CD1c-positive myeloid dendritic cell (primary cell): ENCODE data around the gene RAD51D.
"Not testable (repeated sequence)": the region's sequence is repeated elsewhere in the genome, so short reads cannot be mapped to it uniquely, and the experiment has no call there.

Source experiments
- DNase-seq: peaks from one replicate; pipeline ENCODE4 v3.0.0-alpha.2; 2016; ENCODE audit errors: extremely low spot score

RAD51D gene

GRCh38 chr17:35119370-35120165 is at the start of gene RAD51D:
TSS of gene RAD51D (minus strand) at chr17:35119860. CDS start at chr17:35119613, 247 bp downstream.
- DNase-seq, result peak; percentile 87

- DNase-seq, result no peak
Measured at GRCh38 chr17:35167666-35168065, 48.0 kb upstream of the RAD51D start.

- no peak for DNase-seq
Measured at GRCh38 chr17:35167046-35167445, 47.4 kb upstream of the RAD51D start.

- DNase-seq, result no peak
Measured at GRCh38 chr17:35166526-35166925, 46.9 kb upstream of the RAD51D start.

- no peak for DNase-seq
Measured at GRCh38 chr17:35164716-35165115, 45.1 kb upstream of the RAD51D start.

- no peak for DNase-seq
Measured at GRCh38 chr17:35163886-35164285, 44.2 kb upstream of the RAD51D start.

- no peak for DNase-seq
Measured at GRCh38 chr17:35162755-35163154, 43.1 kb upstream of the RAD51D start.

GRCh38 chr17:35161281-35161761 is 41.7 kb upstream of the RAD51D start:
- DNase-seq, result peak; percentile 31

- no peak for DNase-seq
Measured at GRCh38 chr17:35160354-35161201, 40.9 kb upstream of the RAD51D start.

- no peak for DNase-seq
Measured at GRCh38 chr17:35159940-35160339, 40.3 kb upstream of the RAD51D start.

GRCh38 chr17:35155246-35155645 is 35.6 kb upstream of the RAD51D start:
- DNase-seq, result no peak

- no peak for DNase-seq
Measured at GRCh38 chr17:35154196-35155165, 34.8 kb upstream of the RAD51D start.

- DNase-seq, result no peak
Measured at GRCh38 chr17:35152421-35153140, 32.9 kb upstream of the RAD51D start.

GRCh38 chr17:35151080-35151479 is 31.4 kb upstream of the RAD51D start:
- DNase-seq, result not testable (repeated sequence)

- no peak for DNase-seq
Measured at GRCh38 chr17:35149941-35150340, 30.3 kb upstream of the RAD51D start.

GRCh38 chr17:35148144-35148543 is 28.5 kb upstream of the RAD51D start:
- no peak for DNase-seq

GRCh38 chr17:35147375-35147905 is 27.8 kb upstream of the RAD51D start, which contains the start of gene UNC45B:
TSS of gene UNC45B (plus strand) at chr17:35147817. CDS start at chr17:35148264, 447 bp downstream.
- DNase-seq, result no peak

GRCh38 chr17:35146214-35146833 is 26.7 kb upstream of the RAD51D start:
- no peak for DNase-seq

GRCh38 chr17:35144840-35145239 is 25.2 kb upstream of the RAD51D start:
- DNase-seq, result no peak

GRCh38 chr17:35142467-35142796 is 22.8 kb upstream of the RAD51D start:
- no peak for DNase-seq
